HepG2 (cell line): ENCODE results near the gene PNRC1. TPM values are rescaled to one million over a fixed set of nuclear protein-coding genes. Genes with fewer than 3 reads are reported as not detected.
A peak's percentile ranks its signal among the peaks of the same experiment; 100 is the strongest.

ENCODE experiments used
- ATF7-NPFF ChIP-seq: sonication (generic); formaldehyde crosslinking; IDR thresholded peaks from 2 replicates; pipeline ENCODE4 v1.8.1; 2023; ENCODE audit warnings: mild to moderate bottlenecking, low read depth, missing genetic modification reagents, moderate library complexity
- HNRNPL ChIP-seq: fragments of 200-400 bp; formaldehyde crosslinking; IDR thresholded peaks from 2 replicates; pipeline ENCODE4 v1.6.1; 2017; ENCODE audit warnings: mild to moderate bottlenecking, low read depth, low read length
- PCBP1 ChIP-seq: fragments of 200-400 bp; formaldehyde crosslinking; IDR thresholded peaks from 2 replicates; pipeline ENCODE4 v1.6.1; 2017; ENCODE audit warnings: mild to moderate bottlenecking, low read depth, low read length, borderline replicate concordance
- POLR2G ChIP-seq: fragments of 200-400 bp; formaldehyde crosslinking; IDR thresholded peaks from 2 replicates; pipeline ENCODE4 v1.6.1; 2018; ENCODE audit warnings: mild to moderate bottlenecking, low read depth, low read length, moderate library complexity
- PPARG ChIP-seq: conservative IDR thresholded peaks from 2 replicates; pipeline ENCODE4 v1.6.1; 2016; ENCODE audit warnings: missing biosample characterization, missing genetic modification reagents
- SP5 ChIP-seq: IDR thresholded peaks from 2 replicates; pipeline ENCODE4 v1.6.1; 2016; ENCODE audit warnings: low read depth, borderline replicate concordance
- THAP9 ChIP-seq: sonication (generic); formaldehyde crosslinking; IDR thresholded peaks from 2 replicates; pipeline ENCODE4; 2020; ENCODE audit warnings: missing genetic modification reagents, mild to moderate bottlenecking, borderline replicate concordance
- ZBED4 ChIP-seq: sonication (generic); formaldehyde crosslinking; IDR thresholded peaks from 2 replicates; pipeline ENCODE4 v1.4.0; 2020; ENCODE audit warnings: missing genetic modification reagents, borderline replicate concordance
- ZBTB44 ChIP-seq: sonication (generic); formaldehyde crosslinking; IDR thresholded peaks from 2 replicates; pipeline ENCODE4 v1.4.0; 2020; ENCODE audit warnings: missing genetic modification reagents
- ZNF12 ChIP-seq: sonication (generic); formaldehyde crosslinking; IDR thresholded peaks from 2 replicates; pipeline ENCODE4 v1.5.0; 2020; ENCODE audit warnings: missing genetic modification reagents
- ZNF263 ChIP-seq: sonication (generic); formaldehyde crosslinking; IDR thresholded peaks from 2 replicates; pipeline ENCODE4 v1.4.0; 2020; ENCODE audit warnings: missing genetic modification reagents
- ZNF530 ChIP-seq: sonication (generic); formaldehyde crosslinking; IDR thresholded peaks from 2 replicates; pipeline ENCODE4 v1.5.0; 2020; ENCODE audit warnings: low read depth, mild to moderate bottlenecking, missing genetic modification reagents
- ZNF605 ChIP-seq: sonication (generic); formaldehyde crosslinking; IDR thresholded peaks from 2 replicates; pipeline ENCODE4 v1.8.0; 2022; ENCODE audit warnings: mild to moderate bottlenecking, missing genetic modification reagents
- ZNF775 ChIP-seq: sonication (generic); formaldehyde crosslinking; IDR thresholded peaks from 2 replicates; pipeline ENCODE4 v1.4.0; 2020; ENCODE audit warnings: missing genetic modification reagents, mild to moderate bottlenecking, moderate library complexity, borderline replicate concordance
- polyA plus RNA-seq, 8 experiments: library from polyadenylated mRNA; depleted of rRNA in 3 of 8; stranded (reverse) in 7 of 8; unstranded in 1 of 8; fragments of >200 nt; fragmentation: Illumina TruSeq in 4 of 8; extraction: Trizol in 4 of 8; gene quantifications; 2 replicates each; pipeline versions ENCODE4 v1.2.1 to v1.2.3, GENCODE V29; 2011 to 2016; ENCODE audit warnings: low read depth in 4 of 8, missing spikeins in 1 of 8, mixed read lengths in 1 of 8; ENCODE audit not compliant: insufficient read depth in 1 of 8
- total RNA-seq, 5 experiments: library from RNA; depleted of rRNA; stranded (reverse); fragments of >200 nt; fragmentation: Illumina TruSeq; extraction: Trizol; gene quantifications; 2 replicates each; pipeline ENCODE4 v1.2.3, GENCODE V29; 2016; ENCODE audit warnings: low read depth in 1 of 5
- TF ChIP-seq, protein P1 (sequence below), 2 experiments: IDR thresholded peaks; 2 replicates each; pipeline ENCODE4 v1.6.1; 2011 to 2012; ENCODE audit warnings: low read length in 2 of 2, borderline replicate concordance in 1 of 2, low read depth in 1 of 2, mild to moderate bottlenecking in 1 of 2, moderate library complexity in 1 of 2

Gene PNRC1
- total and polyA plus RNA-seq, 2 of the 13 experiments (the other 11 are each of a cell fraction or from before 2014, with no cell fraction given), result 17.6 to 36.0 TPM

DNA sequence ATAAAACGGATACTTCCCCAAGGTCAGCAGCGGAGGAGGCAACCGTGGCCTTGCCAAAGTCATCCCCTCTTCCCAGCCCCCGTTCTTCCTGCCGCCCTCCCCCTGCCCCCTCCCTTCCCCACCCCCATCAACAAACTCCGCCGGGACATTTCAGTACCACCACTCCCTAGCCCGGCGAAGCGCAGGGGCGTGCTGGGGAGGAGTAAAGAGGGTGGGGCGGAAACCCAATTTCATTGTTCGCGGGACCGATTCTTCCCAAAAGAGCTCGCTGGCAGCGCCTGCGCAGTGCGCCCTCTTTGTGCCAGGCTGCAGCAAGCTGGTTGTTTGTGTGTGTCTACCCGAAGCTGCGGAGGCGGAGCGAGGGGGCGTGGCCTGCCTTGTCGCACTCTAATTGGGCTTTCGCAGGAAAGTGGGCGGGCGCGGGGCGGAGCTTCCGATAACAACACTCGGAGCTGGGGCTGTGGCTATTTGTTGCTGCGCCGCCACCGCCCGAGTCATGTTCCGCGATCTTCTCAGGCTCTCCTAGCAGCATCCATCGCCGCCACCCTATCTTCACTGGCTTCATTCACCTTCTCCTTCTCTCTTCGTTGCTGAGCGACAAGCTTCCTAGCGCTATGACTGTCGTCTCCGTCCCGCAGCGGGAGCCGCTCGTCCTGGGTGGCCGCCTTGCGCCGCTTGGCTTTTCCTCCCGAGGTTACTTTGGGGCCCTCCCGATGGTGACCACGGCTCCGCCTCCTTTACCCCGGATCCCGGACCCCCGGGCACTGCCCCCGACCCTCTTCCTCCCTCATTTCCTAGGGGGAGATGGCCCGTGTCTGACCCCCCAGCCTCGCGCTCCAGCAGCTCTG is at the start of gene PNRC1 (continued):
- TF ChIP-seq PPARG (0 out of 2 replicates have a peak, but pooled peaks have one; percentile 45), ATF7-NPFF (CRISPR knock-in tag) (peak; percentile 46), POLR2G (peak; percentile 99), HNRNPL (peak; percentile 78), ZBTB44 (CRISPR knock-in tag) (0 out of 2 replicates have a peak, but pooled peaks have one; percentile 53), SP5 (CRISPR knock-in tag) (peak; percentile 77), ZNF775 (CRISPR knock-in tag) (no peak), ZNF530 (CRISPR knock-in tag) (no peak), ZNF605 (CRISPR knock-in tag) (peak; percentile 89), ZNF263 (CRISPR knock-in tag) (no peak; the same call in 1 of the 2 replicates), PCBP1 (0 out of 2 replicates have a peak, but pooled peaks have one; percentile 59), ZNF12 (CRISPR knock-in tag) (peak; percentile 49), ZBED4 (CRISPR knock-in tag) (peak; percentile 78), THAP9 (CRISPR knock-in tag) (peak; percentile 54; the same call in 1 of the 2 replicates)
- TF ChIP-seq, protein P1, sequence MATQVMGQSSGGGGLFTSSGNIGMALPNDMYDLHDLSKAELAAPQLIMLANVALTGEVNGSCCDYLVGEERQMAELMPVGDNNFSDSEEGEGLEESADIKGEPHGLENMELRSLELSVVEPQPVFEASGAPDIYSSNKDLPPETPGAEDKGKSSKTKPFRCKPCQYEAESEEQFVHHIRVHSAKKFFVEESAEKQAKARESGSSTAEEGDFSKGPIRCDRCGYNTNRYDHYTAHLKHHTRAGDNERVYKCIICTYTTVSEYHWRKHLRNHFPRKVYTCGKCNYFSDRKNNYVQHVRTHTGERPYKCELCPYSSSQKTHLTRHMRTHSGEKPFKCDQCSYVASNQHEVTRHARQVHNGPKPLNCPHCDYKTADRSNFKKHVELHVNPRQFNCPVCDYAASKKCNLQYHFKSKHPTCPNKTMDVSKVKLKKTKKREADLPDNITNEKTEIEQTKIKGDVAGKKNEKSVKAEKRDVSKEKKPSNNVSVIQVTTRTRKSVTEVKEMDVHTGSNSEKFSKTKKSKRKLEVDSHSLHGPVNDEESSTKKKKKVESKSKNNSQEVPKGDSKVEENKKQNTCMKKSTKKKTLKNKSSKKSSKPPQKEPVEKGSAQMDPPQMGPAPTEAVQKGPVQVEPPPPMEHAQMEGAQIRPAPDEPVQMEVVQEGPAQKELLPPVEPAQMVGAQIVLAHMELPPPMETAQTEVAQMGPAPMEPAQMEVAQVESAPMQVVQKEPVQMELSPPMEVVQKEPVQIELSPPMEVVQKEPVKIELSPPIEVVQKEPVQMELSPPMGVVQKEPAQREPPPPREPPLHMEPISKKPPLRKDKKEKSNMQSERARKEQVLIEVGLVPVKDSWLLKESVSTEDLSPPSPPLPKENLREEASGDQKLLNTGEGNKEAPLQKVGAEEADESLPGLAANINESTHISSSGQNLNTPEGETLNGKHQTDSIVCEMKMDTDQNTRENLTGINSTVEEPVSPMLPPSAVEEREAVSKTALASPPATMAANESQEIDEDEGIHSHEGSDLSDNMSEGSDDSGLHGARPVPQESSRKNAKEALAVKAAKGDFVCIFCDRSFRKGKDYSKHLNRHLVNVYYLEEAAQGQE (IDR thresholded peaks at IDR 0.05; ENCODE audit: borderline replicate concordance in 1 of 2, low read depth in 1 of 2, low read length in 2 of 2), result peak in 1 of 2 experiments; percentile 51; a peak in 1 of 4 replicates
